HG03378 (cell line): ENCODE data around the gene DUS2.
"Not testable (repeated sequence)": the region's sequence is repeated elsewhere in the genome, so short reads cannot be mapped to it uniquely, and the experiment has no call there.

Experiments
- ATAC-seq: cut with Tn5 transposase; IDR thresholded peaks from one replicate; pipeline ENCODE4 v1.9.1; 2021; ENCODE audit warnings: mild to moderate bottlenecking, moderate library complexity; ENCODE audit not compliant: unreplicated experiment

DUS2 gene

DNA sequence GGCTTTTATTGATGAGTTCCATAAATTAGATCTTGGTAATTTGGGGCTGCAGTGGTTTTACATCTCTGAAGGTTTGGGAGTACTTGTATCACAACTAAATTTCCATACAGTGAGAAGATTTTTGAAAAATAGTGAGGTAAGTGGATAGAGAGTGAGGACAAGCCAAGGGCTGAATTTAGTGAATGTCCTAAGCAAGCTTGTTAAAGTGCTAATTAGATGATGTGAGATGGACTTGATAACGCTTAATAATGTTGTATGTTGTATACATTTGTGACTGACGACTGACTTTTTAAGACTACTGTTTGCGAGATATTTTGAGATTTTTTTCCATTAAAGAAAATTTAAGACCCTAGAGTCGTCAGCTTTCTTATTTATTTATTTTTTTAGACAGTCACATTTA is 66.0 kb downstream of the DUS2 start:
- no peak for ATAC-seq

DNA sequence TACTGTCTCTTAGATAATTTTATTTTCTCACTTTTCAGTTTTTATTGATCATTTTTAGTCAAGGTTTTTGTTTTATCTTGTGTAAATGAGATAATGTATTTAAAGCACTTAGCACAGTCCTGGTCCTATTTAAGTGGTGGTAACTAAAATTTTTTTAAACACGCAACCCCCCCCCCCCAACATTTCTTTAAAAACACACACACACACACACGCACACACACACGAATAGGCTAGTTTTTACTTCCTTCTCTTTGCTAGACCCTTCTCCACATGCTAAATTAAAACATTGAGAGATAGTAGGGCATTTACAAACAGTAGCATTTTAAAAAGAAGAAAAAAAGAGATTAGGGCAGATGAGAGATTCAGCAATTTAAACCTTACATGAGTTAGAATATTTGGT is 67.0 kb downstream of the DUS2 start:
- ATAC-seq = no peak

DNA sequence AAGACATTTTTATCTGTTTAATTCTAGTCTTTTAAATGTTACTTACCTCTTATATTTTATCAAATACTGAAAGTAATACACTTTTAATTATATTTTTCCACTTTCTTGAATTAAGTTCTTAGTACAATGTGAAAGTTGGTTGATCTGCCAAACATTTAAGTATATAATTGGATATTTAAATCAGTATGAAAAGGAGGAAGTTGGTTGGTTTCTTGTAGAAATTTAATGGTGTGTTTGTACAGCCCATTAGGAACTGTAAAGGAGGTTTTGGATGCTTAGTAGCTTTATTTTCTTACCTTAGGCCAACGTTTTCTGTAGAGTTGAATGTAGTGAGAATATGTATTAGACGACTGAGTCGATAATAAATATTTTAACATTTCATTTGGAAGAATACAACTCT is 67.4 kb downstream of the DUS2 start:
- ATAC-seq = no peak

DNA sequence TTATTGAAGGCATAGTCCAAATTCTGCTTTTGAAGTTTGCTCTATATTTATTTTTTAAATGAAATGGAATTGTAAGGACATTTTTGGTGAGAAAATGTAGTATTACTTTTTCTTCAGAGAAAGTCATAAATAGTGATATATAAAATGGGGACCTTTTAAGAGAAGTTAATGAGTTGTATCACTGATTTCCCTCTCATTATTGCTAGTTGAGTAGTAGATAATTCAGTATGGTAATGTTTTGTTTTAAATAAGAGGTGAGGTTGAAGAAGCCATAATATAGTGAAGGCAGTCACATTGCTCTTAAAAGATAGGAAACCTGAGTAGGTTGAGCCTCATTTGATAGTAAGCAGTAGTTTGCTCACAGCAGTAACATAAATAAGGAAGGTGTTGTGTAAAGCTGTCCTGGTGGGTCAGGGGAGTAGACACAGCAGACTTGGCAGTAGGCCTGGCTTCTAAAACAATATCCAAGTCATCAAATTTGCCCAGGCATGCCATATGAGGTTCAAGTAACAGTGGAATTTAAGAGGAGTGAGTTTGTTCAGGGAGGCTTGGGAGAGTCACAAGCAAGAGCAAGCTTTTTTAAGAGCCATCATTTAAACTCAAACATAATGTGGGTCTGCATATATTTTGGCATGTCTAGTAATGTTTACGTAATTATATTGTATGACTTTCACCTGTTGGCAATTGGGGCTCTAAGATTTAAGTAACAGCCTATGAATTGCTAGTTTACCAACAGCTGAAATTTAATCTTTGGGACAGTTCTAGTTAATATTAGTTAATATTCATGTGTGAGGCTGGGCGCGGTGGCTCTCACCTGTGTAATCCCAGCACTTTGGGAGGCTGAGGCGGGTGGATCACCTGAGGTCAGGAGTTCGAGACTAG is 68.5 kb downstream of the DUS2 start:
- ATAC-seq = no peak

DNA sequence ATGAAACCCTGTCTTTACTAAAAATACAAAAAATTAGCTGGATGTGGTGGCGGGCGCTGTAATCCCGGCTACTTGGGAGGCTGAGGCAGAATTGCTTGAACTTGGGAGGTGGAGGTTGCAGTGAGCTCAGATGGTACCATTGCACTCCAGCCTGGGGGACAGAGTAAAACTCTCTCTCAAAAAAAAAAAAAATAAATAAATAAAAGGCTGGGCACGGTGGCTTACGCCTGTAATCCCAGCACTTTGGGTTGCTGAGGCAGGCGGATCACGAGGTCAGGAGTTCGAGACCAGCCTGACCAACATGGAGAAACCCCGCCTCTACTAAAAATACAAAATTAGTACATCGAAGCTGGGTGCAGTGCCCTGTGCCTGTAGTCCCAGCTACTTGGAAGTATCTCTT is 69.2 kb downstream of the DUS2 start:
- not testable (repeated sequence) for ATAC-seq

DNA sequence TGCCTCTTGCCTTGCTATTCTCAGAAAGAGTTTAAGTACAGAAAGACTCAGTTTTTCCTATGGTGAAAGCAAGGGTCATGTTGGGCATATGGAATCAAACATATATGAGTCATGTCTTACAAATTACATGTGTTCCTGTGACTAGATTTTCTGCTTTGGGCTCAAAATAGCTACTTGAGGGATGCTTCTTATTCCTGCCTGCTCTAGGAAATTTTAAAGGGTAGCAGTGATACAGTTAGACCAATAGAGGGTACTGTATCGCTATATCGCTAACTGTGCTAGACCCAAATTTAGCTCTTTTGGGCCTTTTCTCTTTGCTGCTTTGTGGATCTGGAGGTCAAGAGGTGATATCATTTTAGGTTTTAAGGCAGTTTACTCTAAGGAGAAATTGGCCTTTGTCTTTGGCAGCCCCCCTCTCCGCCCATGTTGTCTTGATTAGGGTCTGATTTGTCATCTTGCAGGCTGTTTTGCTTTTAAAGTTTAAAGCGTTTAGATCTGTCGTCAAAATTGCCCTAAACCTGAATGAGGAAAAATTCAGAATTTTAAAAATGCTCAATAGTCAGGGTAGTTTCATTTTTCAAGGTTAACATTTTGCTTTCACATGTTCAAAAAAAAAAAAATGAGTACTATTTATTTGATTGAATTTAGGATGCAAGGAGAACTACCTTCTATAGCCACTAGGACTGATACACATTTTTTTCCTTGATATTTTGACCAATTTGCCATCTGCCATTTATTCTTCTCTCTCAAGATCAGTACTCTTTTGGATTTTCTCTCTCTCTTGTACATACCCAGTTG is 70.9 kb downstream of the DUS2 start:
- ATAC-seq = no peak

DNA sequence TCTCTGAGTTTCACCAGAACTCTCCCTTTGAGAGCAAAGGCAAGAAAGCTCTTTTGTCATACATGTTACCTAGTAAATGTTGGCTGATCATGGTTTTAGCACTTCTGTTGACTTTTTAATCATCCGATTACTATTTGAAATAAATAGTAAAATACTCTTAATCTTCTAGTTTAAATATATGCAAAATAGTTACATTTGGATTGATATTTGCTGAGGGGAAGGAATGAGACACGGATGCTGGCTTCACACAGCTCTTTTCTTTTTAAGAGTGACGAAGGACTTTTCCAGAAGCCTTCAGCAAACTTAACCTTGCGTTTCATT is 71.5 kb downstream of the DUS2 start:
- no peak for ATAC-seq

DNA sequence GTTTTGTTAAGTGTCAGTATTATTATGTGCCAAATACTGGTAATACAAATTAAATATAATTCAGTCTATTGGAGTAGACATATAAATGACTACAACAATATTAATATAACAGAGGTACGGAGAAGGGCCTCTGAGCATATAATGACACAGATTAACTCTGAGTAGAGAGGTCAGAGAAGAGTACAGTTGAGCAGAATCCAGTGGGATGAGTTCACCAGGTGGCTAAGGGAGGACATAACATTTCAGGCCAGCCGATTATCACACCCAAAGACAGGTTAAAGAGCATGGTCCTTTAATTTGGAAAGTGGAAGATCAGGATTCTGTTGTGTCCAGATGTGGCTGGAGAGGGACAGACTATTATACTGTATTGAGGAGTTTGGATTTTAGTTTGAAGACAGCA is 73.4 kb downstream of the DUS2 start:
- ATAC-seq = no peak

DNA sequence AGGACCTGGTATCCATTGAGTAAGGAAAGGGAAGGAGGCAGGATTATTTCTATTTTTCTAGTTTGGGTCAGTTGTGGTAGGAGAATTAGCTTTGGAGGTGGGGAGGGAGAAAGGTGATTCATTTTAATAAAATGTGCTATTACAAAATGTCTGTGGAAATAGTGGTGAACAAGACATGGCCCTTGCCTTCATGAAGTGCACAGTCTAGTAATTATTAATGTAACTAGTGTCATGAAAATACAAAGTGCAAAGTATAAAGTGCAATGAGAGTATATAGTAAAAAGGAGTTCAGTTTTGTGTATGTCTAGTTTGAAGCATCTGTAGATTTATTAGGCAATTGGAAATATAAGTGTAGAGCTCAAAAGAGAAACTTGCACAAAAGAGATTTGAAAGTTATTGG is 74.0 kb downstream of the DUS2 start:
- no peak for ATAC-seq

DNA sequence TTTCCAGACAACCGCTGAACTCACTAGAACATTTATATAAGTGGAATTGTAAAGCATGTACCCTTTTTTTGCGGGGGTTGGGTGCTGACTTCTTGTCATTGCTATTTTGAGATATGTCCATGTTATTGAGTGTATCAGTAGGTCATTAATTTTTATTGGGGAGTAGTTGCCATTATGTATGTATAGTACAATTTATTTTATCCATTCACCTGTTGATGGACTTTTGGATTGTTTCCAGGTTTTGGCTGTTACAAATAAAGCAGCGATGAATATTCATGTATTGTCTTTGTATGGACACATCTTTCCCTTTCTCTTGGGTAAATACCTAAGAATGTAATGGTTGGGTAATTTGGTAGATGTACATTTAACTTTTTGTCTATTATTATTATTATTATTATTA is 74.8 kb downstream of the DUS2 start:
- no peak for ATAC-seq

DNA sequence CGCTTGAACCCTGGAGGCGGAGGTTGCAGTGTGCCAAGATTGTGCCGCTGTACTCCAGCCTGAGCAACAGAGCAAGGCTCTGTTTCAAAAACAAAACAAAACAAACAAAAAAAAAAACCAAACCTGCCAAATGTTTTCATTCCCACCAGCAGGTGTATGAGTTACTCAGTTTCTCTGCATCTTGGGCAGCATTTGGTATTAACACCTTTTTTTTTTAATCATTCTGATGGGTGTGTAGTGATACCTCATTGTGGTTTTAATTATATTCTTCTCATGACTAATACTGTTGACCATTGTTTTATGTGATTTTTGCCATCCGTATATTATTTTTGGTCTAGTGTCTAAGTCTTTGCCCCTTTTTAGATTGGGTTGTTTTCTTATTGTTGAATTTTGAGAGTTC is 77.4 kb downstream of the DUS2 start:
- ATAC-seq = no peak

DNA sequence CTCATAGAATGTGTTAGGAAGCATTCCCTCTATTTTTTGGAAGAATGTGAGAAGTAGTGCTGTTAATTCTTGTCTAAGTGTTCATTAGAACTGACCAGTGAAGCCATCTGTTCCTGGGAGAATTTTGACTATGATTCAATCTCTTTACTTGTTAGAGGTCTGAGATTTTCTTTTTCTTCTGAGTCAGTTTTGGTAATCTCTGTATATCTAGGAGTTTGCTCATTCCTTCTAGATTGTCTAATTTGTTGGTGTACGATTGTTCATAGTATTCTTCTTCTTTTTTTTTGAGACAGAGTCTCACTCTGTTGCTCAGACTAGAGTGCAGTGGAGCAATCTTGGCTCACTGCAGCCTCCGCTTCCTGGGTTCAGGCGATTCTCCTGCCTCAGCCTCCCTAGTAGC is 82.5 kb downstream of the DUS2 start:
- ATAC-seq = no peak

DNA sequence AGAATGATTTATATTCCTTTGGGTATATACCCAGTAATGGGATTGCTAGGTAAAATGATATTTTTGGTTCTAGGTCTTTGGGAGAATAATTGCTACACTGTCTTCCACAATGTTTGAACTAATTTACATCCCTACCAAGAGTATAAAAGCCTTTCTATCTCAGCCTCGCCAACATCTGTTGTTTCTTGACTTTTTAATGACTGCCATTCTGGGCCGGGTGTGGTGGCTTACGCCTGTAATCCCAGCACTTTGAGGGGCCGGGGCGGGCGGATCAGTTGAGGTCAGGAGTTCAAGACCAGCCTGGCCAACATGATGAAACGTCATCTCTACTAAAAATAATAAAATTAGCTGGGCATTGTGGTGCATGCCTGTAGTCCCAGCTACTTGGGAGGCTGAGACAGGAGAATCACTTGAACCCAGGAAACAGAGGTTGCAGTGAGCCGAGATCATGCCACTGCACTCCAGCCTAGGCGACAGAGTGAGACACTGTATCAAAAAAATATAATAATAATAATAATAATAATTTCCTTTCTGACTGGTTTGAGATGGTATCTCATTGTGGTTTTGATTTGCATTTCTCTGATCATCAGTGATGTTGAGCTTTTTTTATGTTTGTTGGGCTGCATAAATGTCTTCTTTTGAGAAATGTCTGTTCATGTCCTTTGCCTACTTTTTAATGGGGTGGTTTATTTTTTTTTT is 84.3 kb downstream of the DUS2 start:
- not testable (repeated sequence) for ATAC-seq

DNA sequence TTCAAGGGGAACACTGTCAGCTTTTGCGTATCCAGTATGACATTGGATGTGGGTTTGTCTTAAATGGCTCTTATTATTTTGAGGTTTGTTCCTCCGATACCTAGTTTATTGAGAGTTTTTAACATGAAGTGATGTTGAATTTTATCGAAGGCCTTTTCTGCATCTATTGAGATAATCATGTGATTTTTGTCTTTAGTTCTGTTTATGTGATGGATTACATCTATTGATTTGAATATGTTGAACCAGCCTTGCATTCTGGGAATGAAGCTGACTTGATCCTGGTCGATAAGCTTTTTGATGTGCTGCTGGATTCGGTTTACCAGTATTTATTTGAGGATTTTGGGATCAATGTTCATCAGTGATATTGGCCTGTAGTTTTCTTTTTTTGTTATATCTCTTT is 86.1 kb downstream of the DUS2 start:
- not testable (repeated sequence) for ATAC-seq

DNA sequence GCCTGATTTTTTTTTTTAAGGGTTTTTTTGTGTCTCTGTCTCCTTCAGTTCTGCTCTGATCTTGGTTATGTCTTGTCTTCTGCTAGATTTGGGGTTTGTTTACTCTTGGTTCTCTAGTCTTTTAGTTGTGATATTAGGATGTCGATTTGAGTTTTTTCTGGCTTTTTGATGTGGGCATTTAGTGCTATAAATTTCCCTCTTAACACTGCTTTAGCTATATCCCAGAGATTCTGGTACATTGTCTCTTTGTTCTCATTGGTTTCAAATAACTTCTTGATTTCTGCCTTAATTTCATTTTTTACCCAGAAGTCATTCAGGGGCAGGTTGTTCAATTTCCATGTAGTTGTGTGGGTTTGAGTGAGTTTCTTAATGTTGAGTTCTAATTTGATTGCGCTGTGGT is 87.5 kb downstream of the DUS2 start:
- not testable (repeated sequence) for ATAC-seq

DNA sequence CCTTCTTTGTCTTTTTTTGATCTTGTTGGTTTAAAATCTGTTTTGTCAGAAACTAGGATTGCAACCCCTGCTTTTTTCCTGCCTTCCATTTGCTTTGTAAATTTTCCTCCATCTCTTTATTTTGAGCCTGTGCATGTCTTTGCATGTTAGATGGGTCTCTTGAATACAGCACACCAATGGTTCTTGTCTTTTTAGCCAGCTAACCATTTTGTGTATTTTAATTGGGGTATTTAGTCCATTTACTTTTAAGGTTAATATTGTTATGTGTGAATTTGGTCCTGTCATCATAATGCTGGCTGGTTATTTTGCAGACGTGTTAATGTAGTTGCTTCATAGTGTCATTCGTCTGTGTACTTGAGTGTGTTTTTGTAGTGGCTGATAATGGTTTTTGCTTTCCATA is 88.3 kb downstream of the DUS2 start:
- no peak for ATAC-seq

DNA sequence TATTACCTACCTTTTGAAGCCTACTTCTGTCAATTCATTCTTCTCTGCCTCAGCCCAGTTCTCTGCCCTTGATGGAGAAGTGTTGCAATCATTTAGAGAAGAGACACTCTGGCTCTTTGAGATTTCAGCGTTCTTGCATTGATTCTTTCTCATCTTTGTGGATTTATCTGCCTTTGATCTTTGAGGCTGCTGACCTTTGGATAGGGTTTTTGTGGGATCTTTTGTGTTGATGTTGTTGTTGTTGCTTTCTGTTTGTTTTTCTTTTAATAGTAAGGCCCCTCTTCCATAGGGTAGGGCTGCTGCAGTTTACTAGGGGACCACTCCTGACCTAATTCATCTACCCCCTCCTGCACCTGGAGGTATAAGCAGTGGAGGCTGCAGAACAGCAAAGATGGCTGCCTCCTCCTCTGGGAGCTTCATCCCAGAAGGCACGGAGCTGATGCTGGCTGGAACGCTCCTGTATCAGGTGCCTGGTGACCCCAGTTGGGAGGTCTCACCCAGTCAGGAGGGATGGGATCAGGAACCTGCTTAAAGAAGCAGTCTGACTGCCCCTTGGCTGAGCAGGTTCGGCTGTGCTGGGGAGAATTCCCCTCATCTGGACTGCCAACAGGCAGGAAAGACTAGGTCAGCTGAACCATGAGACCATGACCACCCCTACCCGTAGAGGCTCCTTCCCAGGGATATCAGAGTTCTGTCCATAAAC is 90.1 kb downstream of the DUS2 start:
- ATAC-seq = no peak

DNA sequence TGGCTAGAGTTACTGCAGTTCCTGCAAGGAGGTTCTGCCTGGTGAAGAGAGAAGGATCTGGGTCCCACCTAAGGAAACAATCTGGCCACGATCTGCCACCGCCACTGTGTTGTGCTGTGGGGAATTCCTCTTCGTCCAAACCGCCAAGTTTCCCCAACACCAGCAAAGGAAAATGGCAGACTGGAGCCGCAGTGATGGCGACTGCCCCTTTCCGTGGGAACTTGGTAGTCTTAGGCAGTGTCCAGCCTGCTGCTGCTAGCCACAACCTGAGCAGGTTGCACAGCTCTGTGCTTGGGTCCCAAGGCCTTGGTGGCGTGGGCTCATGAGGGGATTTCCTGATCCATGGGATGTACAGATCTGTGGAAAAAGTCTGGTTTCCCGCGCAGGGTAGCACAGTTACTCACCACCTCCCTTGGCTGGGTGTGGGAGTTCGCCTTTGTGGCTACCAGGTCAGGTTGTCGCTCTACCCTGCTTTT is 90.7 kb downstream of the DUS2 start:
- ATAC-seq = no peak

DNA sequence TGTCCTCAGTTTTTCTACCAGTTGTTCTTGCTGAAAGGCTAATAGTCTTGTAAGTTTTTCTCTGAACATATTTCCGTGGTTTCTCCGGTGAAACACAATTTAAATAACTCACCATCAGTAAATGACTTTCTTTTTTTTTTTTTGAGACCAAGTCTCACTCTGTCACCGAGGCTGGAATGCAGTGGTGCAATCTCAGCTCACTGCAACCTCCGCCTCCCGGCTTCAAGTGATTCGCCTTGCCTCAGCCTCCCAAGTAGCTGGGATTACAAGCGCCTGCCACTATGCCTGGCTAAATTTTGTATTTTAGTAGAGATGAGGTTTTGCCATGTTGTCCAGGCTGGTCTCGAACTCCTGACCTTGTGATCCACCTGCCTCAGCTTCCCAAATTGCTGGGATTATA is 91.9 kb downstream of the DUS2 start:
- not testable (repeated sequence) for ATAC-seq

DNA sequence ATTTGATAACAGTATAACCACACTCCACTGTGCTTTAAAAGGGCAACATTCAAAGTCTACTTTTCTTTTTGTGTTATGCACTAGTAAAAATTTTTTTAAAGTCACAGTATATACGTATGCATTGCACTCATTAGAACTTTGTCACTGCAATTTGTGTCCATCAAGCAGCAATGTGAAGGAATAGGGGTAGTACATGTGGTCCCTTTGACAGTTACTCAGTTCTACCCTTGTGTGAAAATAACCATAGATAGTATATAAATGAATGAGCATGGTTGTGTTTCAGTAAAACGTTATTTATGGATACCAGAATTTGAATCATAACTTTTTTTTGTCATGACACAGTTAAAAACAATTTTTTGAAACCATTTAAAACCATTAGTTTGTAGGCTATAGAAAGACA is 92.8 kb downstream of the DUS2 start:
- no peak for ATAC-seq

DNA sequence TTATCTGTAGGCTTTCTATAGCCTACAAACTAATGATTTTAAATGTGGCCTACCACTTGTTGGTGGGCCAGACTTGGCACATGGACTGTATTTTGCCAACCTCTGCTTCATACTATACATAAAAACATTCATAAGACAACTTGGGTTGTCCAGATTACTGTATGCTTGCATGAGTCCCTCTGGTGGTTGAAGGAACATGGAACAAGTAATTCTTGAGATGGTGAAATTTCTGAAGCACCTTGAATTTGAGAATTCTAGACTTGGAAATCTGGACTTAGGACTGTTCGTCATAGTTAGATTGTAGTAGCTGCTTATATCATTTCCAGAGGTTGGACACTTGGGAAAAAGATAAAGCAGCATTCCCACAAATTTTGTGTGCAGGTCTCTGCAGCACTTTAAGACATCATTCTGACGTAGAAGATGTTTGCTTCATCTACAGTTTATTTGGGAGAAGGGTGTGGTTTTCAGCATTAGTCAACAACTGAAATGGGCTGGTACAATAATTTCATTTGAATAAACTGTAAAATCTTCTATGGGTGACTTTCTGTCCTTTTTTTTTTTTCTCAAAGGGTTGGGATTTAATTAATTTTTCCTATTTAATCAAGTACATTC is 93.3 kb downstream of the DUS2 start:
- ATAC-seq = no peak
